Measurements from ENCODE around the gene REN.

- TF ChIP-seq, protein P1, sequence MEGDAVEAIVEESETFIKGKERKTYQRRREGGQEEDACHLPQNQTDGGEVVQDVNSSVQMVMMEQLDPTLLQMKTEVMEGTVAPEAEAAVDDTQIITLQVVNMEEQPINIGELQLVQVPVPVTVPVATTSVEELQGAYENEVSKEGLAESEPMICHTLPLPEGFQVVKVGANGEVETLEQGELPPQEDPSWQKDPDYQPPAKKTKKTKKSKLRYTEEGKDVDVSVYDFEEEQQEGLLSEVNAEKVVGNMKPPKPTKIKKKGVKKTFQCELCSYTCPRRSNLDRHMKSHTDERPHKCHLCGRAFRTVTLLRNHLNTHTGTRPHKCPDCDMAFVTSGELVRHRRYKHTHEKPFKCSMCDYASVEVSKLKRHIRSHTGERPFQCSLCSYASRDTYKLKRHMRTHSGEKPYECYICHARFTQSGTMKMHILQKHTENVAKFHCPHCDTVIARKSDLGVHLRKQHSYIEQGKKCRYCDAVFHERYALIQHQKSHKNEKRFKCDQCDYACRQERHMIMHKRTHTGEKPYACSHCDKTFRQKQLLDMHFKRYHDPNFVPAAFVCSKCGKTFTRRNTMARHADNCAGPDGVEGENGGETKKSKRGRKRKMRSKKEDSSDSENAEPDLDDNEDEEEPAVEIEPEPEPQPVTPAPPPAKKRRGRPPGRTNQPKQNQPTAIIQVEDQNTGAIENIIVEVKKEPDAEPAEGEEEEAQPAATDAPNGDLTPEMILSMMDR (IDR thresholded peaks at IDR 0.05; ENCODE audit: low read depth, low read length, missing input control) = no peak
- TF ChIP-seq RAD21 (IDR thresholded peaks at IDR 0.05) (no peak), RXRA (IDR thresholded peaks at IDR 0.05) (no peak), FOXA1 (IDR thresholded peaks at IDR 0.05) (no peak), SP1 (IDR thresholded peaks at IDR 0.05) (no peak), HNF4G (IDR thresholded peaks at IDR 0.05) (no peak), MAX (IDR thresholded peaks at IDR 0.05) (no peak), REST (IDR thresholded peaks at IDR 0.05) (no peak)
- TF ChIP-seq, protein P2, sequence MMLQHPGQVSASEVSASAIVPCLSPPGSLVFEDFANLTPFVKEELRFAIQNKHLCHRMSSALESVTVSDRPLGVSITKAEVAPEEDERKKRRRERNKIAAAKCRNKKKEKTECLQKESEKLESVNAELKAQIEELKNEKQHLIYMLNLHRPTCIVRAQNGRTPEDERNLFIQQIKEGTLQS (IDR thresholded peaks at IDR 0.05) = no peak
These were observed 34.2 kb downstream of the REN start for GRCh38 chr1:204131978-204132377.

Data from liver (tissue), 3 donors.